Activated CD4-positive, alpha-beta T cell treated with anti-CD3 and anti-CD28 coated beads, Interleukin-10, Interleukin-2, amounts not matched to agents 100 ng/mL and 50 ng/mL, durations not matched to agents 16 hours and 8 hours (primary cell): ENCODE data around the gene HSD17B13.
"Not testable (repeated sequence)": the region's sequence is repeated elsewhere in the genome, so short reads cannot be mapped to it uniquely, and the experiment has no call there.

ENCODE experiments used
- DNase-seq: peaks from one replicate; pipeline ENCODE4 v3.0.0-alpha.2; 2020

The HSD17B13 gene, protein sequence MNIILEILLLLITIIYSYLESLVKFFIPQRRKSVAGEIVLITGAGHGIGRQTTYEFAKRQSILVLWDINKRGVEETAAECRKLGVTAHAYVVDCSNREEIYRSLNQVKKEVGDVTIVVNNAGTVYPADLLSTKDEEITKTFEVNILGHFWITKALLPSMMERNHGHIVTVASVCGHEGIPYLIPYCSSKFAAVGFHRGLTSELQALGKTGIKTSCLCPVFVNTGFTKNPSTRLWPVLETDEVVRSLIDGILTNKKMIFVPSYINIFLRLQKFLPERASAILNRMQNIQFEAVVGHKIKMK

DNA sequence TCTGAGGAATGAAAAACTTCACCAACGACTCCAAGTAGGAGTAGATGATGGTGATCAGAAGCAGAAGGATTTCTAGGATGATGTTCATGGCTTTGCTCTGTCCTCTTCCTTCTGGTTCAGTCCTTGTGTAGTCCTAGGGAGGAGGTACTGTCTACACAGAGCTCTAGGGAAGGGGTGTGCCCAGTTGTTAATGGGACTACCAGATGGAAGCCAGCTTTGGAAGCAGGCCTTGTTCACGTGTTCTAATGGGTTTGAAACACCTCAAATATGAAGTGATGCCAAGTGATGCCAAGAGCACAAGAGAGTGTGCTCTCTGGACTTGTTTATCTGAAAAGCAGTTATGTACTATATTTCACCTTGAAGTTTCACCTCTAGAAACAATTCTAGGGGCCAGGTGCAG is at the start of gene HSD17B13:
Gene HSD17B13, minus strand, starts transcription at position 129 of the 400 bp plus-strand sequence. Its CDS starts 41 bp downstream, at position 88.
- no peak for DNase-seq

DNA sequence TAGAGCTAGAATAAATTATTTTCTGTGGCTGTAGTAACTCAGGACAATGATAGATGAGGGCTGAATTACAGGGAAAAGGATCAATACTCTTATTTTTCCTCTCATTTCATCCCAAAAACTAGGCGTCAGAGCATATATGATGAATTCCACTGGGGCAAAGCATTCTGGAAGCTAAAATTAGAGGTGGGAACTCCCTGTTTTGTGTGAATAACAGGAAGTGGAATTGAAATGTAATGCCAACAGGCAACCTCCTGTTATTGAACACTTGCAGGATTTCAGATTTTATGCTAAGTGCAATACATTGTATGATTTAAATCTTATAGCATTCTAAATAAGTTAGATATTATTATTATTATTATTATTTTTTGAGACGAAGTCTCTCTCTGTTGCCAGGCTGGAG is 47.4 kb upstream of the HSD17B13 start:
- DNase-seq = no peak

DNA sequence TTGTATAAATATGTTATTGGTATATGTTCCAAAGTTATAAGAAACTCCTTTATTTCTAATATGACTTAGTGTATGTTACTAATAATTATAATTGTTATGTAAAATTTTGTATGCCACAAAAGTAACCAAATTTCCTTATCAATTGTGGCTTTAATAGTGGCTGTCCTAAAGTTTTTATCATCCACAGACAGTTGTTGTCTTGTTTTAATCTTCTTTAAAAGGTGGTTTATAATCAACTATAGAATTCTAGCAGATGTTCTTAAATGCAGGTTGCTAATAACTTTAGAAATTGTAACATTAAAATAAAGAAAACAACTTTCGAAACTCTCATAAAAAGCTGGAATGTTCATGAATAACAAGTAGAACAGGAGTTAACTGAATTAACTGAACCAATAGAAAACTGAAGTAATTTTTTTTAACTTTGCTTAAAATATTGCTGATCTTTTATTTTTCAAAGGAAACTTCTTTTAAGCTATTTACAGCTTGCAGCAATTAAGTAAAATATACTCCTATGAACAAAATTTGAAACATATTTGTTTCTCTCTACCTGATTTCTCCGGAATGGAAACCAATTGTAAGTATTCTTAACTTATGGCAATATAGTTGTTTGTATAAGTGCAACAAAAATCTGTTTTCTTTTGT is 44.0 kb upstream of the HSD17B13 start:
- DNase-seq = no peak

DNA sequence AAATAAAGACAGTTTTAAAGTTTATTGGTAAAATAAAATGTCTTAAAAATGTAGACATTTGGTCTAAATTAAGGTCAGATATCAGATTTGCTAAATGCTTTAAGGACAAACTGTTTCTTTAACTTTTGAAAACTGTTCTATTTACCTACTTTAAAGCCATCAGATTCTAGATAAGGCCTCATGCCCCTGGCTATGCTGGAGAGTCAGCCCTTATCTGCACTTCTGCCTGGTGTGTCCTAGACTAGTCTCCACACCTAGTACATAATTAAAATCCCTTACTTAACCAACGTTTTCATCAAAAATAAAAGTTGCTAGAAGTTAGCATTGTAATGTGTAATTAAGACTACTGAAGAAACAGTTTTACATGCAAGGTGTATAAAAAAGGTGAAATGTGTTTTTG is 42.7 kb upstream of the HSD17B13 start:
- no peak for DNase-seq

DNA sequence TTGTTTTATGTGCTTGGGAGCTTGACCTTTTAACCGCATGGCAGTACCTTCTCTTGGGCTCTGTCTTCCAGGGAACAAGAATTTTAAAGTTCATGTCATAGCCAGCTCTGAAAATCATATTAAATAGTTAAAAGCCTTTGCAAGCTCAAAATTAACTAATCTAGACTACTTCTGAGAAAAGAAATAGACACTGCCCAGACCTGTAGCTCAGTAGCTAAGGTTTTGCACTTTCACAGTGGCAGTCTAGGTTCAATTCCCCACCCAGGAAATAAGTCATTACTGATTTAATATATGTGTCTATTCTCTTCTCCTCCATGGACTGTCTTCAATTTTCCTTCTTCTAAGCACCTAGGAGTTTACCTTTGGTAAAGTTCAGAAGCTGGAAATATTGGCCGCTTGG is 40.9 kb upstream of the HSD17B13 start:
- no peak for DNase-seq

DNA sequence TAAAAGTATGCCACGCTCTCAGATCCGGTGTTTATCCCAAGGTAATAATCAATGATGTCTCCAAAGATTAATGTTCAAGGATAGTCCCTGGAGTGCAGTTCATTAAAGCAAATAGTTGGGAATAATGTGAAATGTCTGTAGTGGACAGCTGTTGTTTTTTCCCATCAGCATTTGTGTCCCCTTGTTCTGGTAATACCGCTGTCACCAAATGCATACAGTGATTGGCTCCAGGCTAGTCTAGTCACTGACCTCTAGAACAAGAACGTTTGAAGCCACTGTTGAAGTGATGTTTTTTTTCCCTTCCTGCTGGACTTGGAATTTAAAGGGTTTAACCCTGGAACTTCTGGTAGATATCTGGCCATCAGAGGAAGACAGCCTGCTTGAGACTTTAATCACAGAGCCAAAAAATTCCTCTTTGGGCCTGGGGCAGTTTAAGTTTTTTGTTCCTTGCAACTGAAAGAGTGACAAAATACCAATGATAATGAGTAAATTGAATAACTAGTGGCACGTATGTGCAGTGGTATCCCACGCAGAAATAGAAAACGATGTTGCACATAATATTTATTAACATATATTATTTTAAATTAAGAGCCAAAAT is 37.8 kb upstream of the HSD17B13 start:
- no peak for DNase-seq

DNA sequence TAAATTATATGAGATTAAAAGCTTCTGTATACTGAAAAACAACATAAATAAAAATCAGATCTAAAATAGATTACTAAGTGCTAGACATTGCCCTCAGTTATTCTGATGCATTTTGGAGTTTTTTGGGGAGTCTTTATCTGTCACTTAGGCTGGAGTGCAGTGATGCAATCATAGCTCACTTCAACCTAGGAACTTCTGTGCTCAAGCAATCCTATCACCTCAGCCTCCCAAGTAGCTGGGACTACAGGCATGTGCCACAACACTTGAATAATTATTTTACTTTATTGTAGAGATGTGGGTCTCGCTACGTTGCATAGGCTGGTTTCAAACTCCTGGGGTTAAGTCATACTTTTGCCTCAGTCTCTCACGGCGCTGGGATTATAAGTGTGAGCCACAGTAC is 36.6 kb upstream of the HSD17B13 start:
- no peak for DNase-seq

DNA sequence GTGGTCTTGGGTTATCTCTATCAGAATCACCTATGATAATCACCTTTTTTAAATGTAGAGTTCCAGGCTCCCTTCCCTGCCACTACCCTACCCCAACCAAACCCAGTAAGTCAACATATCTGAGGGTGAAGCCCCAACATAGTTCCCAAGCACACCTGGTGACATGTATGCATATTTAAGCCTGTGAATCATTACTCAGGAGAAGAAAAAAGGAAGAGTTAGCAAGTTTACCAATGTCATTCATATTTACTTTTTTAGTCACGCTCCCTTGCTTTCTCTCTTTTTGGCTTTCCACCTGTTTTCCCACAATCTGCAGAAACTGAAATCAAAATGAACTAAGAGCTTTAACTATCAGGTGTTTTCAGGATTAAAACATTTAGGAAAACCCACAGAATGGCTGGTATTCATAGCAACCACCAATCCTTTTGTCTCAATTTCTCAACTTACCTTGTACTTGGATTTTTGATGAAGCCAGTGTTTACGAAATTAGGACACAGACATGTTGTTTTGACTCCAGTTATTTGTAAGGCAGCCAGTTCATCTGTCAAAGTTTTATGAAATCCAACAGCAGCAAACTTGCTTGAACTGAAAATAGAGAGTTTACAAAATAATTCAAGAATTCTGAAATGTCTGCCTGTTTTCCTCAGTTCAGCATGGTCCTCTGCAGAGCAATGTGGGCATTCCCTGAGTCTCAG is 34.3 kb upstream of the HSD17B13 start:
- no peak for DNase-seq

DNA sequence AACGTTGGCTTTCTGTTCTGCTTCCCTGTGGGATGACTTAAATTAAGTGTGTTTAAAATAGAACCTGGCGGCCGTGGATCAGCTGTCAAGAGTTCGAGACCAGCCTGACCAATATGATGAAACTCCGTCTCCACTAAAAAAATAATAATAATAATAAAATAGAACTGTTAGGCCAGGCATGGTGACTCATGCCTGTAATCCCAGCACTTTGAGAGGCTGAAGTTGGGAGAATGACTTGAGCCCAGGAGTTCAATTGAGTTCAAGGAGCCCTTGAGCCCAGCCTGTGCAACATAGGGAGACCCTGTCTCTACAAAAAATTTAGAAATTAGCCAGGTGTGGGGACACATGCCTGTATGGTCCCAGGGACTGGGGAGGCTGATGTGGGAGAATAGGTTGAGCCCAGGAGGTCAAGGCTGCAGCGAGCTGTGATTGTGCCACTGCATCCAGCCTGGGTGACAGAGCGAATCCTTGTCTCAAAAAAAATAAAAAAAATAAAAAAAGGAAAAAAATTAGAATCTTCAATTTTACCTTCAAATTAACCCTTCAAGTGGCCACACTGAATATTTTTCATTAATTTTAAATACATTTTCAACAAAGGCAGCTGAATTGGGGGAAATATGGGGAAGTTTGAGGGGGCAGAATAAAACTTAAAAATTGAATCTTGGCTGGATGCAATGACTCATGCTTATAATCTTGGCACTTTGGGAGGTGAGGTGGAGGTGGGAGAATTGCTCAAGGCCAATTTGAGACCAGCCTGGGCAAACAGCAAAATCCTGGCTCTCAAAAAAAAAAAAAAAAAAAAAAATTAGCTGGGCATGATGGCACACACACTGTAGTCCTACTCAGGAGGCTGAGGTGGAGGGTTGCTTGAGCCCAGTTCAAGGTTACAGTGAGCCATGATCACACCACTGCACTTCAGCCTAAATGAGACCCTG is 31.8 kb upstream of the HSD17B13 start:
- no peak for DNase-seq

DNA sequence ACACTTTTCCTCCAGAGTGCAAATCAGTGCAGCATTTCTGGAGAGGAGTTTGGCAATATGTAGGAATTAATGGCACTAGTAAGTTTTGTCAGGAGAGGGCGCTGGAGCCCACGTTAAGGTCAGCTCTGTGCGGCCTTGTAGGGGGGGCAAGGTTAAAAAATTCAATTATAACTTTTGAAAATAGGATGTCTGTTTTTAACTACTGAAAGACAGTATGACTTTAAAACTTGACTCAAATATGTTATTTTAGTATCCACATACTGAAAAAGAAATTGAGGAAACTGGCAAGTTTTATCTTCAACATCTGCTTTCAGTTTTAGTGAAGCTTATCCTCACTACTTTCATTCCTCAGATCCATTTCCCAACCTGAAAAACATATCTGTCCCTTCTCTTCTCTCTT is 30.9 kb upstream of the HSD17B13 start:
- peak; percentile 34 for DNase-seq

DNA sequence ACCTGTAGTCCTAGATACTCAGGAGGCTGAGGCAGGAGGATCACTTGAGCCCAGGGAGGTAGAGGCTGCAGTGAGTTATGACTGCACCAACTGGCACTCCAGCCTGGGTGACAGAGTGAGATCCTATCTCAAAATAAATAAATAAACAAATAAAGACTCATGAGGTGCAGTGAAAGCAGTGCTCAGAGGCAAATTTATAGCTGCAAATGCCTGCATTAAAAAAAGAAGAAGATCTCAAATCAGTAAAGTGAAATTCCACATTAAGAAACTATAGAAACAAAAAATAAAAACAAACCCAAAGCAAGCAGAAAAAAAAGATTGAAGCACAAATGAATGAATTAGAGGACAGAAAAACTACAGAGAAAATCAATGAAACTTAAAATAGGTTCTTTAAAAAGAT is 22.5 kb upstream of the HSD17B13 start:
- no peak for DNase-seq

DNA sequence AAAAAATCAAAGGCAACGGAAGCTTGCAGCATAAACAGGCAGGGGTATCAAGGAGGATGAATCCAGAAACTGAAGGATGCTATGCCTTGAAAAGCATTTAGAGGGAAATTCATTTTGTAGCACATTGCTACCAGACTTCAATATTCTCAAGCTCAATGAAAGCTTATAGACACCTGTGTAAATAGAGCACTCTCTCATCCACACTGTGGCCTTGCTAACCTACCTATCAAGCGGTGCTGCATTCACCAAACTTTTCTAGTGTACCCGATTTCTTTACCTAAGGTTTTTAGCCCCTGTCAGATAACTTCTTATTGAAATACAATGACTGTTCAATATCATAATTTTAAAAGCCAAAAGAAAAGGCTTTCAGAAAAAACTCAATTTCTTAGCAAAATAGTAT is 20.2 kb upstream of the HSD17B13 start:
- no peak for DNase-seq

DNA sequence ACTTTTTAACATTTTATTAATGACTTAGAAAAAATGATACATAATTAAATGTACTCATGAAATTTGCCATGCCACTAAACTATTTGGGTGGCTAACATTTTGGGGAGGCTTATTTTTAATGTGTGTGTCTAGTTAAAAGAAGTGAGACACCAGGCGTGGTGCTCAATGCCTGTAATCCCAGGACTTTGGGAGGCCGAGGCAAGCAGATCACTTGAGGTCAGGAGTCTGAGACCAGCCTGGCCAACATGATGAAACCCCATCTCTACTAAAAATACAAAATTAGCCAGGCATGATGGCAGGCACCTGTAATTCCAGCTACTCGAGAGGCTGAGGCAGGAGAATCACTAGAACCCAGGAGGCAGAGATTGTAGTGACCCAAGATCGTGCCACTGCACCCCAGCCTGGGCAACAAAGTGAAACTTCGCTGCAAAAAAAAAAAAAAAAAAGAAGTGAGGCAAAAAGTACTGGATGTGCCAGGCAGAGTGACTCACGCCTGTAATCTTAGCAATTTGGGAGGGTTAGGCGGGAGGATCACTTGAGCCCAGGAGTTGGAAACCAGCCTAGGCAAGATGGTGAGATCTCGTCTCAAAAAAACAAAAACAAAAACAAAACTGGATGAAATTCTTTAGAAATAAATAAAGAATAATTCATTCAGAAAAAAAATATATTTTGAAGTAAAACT is 19.4 kb upstream of the HSD17B13 start:
- not testable (repeated sequence) for DNase-seq

DNA sequence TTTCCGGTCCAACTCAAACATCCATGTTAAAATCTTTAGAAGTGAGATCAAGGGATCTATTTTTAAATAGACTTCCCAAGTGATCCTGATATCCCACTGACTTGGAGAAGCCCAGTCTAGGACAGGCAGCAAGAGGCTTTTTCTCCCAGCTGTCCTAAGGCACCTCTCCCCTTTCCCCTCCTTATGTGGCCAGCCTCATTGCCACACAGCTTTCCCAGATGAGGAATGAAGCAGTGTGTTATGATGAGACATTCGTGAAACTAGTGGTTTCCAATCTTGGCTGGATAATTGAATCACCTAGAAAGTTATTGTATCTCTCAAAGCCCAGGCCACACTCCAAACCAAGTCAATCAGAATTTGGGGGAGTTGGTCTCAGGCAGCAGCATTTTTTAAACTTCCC is 16.8 kb upstream of the HSD17B13 start:
- no peak for DNase-seq

DNA sequence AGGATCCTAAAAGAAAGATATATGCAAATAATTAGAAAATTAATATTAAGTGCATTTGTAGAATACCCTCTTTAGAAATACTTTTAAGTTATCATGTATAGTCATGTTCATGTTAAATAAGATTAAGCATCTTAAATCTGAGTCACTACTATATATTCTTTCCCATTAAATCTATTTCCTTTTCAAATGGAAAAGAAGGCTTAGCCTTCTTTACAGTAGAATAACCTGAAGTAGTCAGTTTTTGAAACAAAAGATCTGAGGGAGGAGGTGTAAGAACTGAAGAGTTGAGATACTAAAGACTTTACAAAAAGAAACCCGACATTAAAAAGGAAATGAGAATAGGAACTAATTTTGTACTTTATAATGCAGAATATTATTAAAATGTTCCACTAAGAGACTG is 14.7 kb upstream of the HSD17B13 start:
- no peak for DNase-seq

DNA sequence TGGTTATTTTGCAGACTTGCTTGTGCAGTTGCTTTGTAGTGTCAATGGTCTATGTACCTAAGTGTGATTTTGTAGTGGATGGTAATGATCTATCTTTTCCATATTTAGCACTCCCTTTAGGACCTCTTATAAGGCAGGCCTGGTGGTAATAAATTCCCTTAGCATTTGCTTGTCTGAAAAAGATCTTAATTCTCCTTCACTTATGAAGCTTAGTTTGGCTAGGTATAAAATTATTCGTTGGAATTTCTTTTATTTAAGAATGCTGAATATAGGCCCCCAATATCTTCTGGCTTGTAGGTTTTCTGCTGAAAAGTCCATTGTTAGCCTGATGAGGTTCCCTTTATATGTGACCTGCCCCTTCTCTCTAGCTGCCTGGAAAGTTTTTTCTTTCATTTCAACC is 10.6 kb upstream of the HSD17B13 start:
- no peak for DNase-seq

DNA sequence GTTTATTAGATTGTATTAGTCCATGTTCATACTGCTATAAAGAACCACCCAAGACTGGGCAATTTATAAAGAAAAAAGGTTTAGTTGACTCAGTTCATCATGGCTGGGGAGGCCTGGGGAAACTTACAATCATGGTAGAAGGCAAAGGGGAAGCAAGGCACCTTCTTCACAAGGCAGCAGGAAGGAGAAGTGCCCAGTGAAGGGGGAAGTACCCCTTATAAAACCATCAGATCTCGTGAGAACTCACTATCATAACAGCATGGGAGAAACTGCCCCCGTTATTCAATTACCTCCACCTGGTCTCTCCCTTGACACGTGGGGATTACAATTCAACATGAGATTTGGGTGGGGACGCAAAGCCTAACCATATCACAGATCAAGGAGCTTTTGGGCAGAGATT is 8.1 kb upstream of the HSD17B13 start:
- DNase-seq = no peak

DNA sequence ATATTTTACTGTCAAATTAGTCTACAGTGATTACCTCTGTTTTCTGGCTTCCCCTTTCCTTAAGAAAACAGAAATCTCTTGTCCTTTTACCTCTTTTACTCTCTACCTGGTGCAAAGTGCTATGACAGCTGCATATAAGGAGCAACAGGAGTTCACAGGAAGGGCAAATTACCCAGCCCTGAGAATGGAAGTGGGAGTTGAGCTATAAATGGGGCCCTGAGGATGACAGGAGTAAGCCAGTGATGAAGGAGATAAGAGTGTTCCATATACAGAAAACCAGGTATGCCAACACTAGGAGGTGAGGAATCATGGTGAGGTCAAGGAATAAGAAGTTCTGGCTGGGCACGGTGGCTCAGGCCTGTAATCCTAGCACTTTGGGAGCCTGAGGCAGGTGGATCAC is 4.5 kb upstream of the HSD17B13 start:
- DNase-seq = no peak

DNA sequence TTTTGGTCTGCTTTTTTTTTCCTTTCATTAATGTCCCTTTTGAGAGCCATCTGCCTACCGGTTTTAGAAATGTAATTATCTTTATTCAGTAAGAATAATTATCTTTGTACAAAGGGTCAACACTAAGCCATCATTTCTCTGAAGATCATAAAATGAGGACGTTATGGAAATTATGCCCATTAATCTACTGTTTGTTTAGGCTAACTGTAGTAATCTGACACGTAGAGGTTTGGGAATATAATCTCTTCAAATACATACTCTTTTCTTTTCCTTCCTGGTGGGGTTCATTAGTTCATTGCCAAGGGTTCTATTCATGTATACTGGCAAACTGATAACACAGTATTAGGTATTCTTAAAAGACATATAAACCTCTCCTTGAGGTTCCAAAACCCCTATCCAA is 3.8 kb upstream of the HSD17B13 start:
- no peak for DNase-seq

DNA sequence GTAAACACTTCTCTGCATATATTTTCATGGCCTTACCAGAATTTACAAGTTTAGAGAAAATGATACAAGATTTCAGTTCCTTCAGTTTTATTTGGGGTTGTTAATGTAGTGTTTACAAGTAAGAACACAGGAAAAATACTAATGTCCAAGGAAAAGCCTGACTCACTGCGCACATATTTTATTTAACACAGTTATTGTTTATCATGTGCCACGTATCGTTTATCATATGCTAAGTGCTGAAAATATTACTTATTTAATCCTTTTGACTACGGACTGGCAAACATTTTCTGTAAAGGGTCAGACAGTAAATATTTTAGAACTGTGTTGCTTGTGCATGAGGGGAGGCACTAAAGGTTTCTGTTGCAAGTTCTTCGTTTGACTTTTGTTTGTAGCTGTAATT is 794 bp downstream of the HSD17B13 start:
- DNase-seq = no peak

DNA sequence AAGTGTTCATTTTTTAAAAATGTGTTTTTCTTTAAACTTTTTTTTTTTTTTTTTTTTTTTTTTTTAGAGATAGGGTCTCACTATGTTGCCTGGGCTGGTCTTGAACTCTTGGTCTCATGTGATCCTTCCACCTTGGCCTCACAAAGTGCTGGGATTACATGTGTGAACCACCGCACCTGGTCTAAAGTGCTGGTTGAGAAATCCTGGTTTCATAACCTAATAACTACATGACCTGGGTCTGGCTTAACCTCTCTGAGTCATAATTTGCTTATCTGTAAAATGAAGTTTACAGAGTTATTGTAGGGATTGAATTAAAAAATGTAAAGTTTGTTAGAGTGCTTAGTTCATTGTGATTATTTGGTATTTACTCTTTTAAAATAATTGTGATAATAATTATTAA is 5.2 kb downstream of the HSD17B13 start:
- peak; percentile 9 for DNase-seq

DNA sequence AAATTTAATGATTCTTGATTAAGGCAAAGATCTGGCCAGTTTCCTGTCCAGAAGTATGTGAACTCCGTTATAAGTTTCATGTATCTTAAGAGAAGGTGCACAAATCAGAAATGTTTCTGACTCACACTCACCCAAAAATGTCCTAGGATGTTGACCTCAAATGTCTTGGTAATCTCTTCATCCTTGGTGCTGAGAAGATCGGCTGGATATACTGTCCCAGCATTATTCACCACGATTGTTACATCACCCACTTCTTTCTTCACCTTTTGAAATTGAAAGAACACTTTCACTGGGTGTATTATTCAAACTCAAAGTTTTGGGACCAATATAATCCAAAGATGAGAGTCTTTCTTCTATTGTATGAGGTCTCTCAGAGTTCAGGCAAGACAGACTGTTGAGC is 5.7 kb downstream of the HSD17B13 start:
- DNase-seq = no peak
